Stimulated activated CD8-positive, alpha-beta memory T cell treated with anti-CD3 and anti-CD28 coated beads, Interleukin-15, amount 100 ng/mL, for 1 hour (primary cell): ENCODE results near the gene ZNF770.
A peak's percentile ranks its signal among the peaks of the same experiment; 100 is the strongest.
"Not testable (repeated sequence)": the region's sequence is repeated elsewhere in the genome, so short reads cannot be mapped to it uniquely, and the experiment has no call there.

Experiments used
- DNase-seq: peaks from one replicate; pipeline ENCODE4 v3.0.0-alpha.2; 2020; ENCODE audit warnings: low read depth

Gene ZNF770

GRCh38 chr15:34976743-34977142, 11.3 kb downstream of the ZNF770 start:
- DNase-seq = no peak

- DNase-seq = no peak
Measured at GRCh38 chr15:34976073-34976472, 12.0 kb downstream of the ZNF770 start.

DNA sequence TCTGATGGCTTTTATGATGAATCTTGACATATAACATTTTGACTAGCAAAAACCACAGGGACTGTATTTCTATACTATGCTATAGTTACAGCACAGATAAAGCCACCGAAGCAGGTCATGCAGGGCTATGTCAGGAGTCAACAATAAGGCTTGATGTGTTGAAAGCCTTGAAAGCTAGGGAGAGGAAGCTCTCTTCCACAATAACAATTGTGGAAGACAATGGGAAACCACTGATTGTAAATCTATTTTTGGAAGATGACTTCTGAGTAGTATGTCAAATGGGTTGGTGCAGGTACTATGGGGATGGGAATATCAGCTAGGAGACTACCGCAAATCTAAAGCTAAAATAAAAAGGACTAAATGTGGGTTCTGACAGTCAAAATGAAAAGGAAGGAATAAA, 14.6 kb downstream of the ZNF770 start:
- DNase-seq = no peak

GRCh38 chr15:34970098-34970643, 17.9 kb downstream of the ZNF770 start:
- DNase-seq = not testable (repeated sequence)

DNA sequence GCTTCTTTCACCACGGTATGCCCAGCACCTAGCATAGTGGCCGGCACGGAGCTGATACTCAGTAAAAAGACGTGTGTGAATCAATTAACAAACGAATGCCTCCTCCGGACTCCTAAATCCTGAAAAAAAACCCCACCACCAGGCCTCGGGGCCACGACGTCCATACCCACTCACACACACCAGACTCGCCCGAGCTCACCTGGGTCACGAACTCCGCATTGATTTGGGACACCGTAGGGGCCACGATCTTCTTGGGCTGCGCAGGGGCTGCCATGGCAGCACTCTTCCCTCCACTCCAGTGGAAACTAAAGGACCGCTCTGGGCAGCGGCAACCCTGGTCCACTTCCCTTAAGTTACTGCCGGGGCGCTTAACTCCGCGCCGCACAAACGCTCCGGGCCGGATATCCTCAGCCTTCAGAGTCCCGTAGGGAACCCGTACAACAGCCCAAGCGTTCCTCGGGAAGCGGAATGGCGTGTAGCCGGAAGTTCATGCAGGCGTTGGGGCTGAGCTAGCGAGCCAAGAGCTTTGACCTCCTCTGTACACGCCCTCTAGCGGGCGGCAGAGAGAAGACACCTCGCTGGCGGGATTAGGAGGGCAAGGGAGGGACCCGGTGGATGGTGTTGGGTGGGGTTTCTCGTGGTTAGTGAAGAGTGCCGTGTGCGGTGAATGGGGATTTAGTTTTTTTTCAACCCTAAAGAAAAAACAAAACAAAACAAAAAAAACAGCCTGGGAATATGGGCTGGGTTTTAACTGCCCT, 18.6 kb downstream of the ZNF770 start, which contains the start of gene AQR:
Gene AQR (minus strand): TSS at position 403 of the 758 bp plus-strand sequence. CDS start 129 bp downstream, at position 274.
- peak; percentile 79 for DNase-seq

DNA sequence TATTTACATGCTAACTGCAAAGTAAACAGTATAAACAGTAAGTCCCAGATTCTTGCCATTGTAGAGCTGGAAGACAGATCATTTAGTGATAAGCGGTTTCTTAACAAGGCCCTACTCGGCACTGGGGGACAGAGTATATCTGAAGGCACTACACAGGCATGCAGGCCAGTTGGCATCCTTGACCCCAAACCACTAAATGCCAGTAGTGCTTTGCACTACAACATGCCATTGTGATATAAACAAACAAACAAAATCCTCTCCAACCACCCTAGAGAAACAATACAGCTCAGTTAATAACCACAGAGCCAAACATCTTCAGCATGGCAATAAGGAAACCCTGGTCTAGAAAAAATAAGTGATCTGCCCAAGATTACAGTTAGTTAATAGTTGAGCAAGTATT, 23.8 kb downstream of the ZNF770 start:
- DNase-seq = no peak

DNA sequence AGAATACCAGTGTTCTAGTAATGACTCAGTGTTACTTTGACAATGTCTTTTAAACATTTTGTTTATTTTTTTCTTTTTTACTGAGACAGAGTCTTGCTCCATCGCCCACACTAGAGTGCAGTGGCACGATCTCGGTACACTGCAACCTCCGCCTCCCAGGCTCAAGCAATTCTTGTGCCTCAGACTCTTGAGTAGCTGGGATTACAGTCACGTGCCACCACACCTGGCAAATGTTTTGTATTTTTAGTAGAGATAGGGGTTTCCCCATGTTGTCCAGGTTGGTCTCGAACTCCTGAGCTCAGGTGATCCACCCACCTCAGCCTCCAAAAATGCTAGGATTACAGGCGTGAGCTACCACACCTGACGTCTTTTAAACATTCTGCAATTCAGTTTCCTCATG, 34.2 kb downstream of the ZNF770 start:
- no peak for DNase-seq

GRCh38 chr15:34952481-34952880, 35.6 kb downstream of the ZNF770 start:
- no peak for DNase-seq

- DNase-seq = no peak
Measured at GRCh38 chr15:34951993-34952392, 36.1 kb downstream of the ZNF770 start.

- DNase-seq = no peak
Measured at GRCh38 chr15:34944936-34945335, 43.2 kb downstream of the ZNF770 start.

DNA sequence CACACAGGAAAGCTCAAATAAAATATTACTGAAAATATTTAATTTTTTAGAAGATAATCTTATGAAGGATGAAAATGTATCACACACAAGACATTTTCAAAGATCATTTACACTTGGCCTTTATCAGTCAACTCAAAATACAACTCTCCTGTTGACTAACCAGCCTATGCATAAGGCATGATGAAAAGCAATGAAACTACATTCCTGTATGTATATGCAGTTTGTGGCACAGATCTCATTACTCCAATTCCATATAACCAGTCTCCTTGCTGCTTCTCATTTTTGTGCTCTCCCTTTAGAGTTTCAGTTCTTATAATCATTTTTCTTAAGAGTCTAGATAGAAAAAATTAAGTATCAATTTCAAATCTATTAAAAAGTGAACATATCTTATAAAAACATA, 44.4 kb downstream of the ZNF770 start:
- no peak for DNase-seq

DNA sequence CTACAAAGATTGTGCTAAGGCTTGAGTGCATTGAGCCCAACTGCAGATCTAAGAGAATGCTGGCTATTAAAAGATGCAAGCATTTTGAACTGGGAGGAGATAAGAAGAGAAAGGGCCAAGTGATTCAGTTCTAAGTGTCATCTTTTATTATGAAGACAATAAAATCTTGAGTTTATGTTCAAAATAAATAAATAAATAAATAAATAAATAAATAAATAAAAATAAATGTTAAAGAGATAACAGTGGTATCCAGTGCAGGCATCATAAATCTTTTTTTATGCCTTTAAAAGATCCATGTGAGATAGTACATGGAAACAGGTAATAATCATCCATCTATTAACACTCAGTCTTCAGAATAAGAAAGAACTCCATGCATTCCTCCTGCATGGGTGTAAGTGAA, 44.8 kb downstream of the ZNF770 start:
- DNase-seq = not testable (repeated sequence)

GRCh38 chr15:34942363-34942762, 45.7 kb downstream of the ZNF770 start:
- DNase-seq = no peak

DNA sequence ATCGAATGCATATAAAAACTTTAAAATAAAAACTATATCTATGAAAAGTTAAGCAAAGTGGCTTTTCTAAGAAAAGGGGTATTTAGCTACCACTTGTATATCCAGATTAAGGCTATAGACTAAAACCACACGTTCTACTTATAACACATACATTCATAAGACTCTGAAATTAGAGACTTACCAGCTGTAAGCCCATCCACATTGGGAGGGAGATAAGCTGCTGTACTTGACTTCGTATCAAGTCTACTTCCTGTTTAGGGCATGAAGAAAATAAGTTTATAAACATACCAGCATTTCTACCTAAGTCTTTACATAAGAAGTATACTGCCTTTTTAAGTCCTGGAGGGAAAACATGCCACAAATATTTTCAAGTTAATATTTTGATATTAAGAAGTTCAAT, 46.3 kb downstream of the ZNF770 start:
- no peak for DNase-seq

DNA sequence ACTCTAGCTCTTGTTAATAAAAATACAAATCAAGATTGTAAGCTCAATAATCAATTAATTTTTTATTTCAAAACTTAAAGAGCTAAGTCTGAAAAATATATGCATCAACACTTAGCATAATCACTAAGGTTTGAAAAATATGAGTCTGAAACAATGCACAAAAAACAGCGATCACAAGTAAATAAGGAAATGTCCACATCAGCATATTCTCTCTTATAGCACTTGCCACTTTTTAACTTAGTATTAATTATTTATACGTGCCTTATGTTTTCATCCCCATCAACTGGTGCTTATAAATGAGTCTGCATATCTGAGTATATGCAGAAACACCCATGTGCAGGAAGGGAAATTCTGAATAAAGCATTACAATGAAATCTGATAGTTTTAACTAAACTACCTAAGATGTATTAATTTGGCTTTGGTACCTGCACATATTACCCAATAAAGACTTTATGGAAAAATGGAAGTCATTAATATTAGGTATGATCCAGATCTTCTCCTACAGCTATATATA, 46.8 kb downstream of the ZNF770 start:
- no peak for DNase-seq

DNA sequence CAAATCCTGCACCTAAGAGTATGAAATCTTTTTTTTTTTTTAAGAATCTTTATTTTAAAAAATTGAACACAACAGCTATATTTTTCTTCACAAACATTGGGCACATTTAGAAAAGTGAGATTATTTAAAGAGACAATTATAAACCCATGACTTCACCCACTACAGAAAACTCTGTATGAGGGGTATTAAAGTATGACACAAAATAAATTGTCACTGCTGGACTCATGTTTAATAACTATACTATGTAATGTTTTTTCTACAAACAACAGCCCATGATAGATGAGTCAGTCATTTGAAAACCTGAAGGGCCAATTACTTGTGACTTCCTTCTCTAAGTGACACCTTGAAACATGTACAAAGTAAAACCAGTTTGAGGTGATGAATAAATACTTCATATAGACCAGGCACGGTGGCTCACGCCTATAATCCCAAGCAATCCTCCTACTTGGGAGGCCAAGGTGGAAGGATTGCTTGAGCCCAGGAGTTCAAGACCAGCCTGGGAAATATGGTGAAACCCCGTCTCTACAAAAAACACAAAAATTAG, 54.6 kb downstream of the ZNF770 start:
- DNase-seq = no peak

- DNase-seq = not testable (repeated sequence)
Measured at GRCh38 chr15:34928349-34928748, 59.7 kb downstream of the ZNF770 start.
